NCI-H2029 treated with DMSO at 0.1 percent for 48 hours (cell line): ENCODE results near the gene TMEM54.

Experiments used
- DNase-seq: peaks from one replicate; lab custom pipeline; 2025; lab: John Stamatoyannopoulos, UW

Gene TMEM54

GRCh38 chr1:32878637-32879041 is 22.6 kb downstream of the TMEM54 start:
- DNase-seq, result no peak

GRCh38 chr1:32878183-32878582 is 23.0 kb downstream of the TMEM54 start:
- DNase-seq, result no peak

- DNase-seq, result no peak
These were observed 23.7 kb downstream of the TMEM54 start for GRCh38 chr1:32877211-32878110.

- no peak for DNase-seq
These were observed 24.6 kb downstream of the TMEM54 start for GRCh38 chr1:32876341-32877210.

GRCh38 chr1:32874860-32875752 is 26.1 kb downstream of the TMEM54 start:
- DNase-seq, result no peak

GRCh38 chr1:32873484-32873883 is 27.7 kb downstream of the TMEM54 start:
- DNase-seq, result no peak

GRCh38 chr1:32872192-32872460 is 29.1 kb downstream of the TMEM54 start:
- no peak for DNase-seq

GRCh38 chr1:32871364-32872191 is 29.6 kb downstream of the TMEM54 start:
- DNase-seq, result no peak

GRCh38 chr1:32870615-32871363 is 30.4 kb downstream of the TMEM54 start, which contains the start of gene FNDC5:
TSS of gene FNDC5 (minus strand) at chr1:32870912.
- no peak for DNase-seq

- no peak for DNase-seq
These were observed 31.1 kb downstream of the TMEM54 start for GRCh38 chr1:32869923-32870614.

GRCh38 chr1:32868806-32869455 is 32.3 kb downstream of the TMEM54 start:
- DNase-seq, result no peak

GRCh38 chr1:32868085-32868484 is 33.1 kb downstream of the TMEM54 start:
- no peak for DNase-seq

- DNase-seq, result no peak
These were observed 33.5 kb downstream of the TMEM54 start for GRCh38 chr1:32867671-32868070.

GRCh38 chr1:32867151-32867550 is 34.0 kb downstream of the TMEM54 start:
- no peak for DNase-seq

GRCh38 chr1:32865639-32866405 is 35.4 kb downstream of the TMEM54 start:
- DNase-seq, result no peak

GRCh38 chr1:32864375-32865019 is 36.7 kb downstream of the TMEM54 start:
- DNase-seq, result no peak

GRCh38 chr1:32863881-32864245 is 37.3 kb downstream of the TMEM54 start:
- DNase-seq, result no peak
